Cortex of kidney (tissue), 1 donor: Measurements from ENCODE around the gene VGF.

Source experiments
- DNase-seq: peaks from one replicate; lab custom pipeline; 2025; lab: John Stamatoyannopoulos, UW

VGF gene

GRCh38 chr7:101185258-101185839 lies 20.0 kb upstream of the VGF start:
- DNase-seq = no peak

DNA sequence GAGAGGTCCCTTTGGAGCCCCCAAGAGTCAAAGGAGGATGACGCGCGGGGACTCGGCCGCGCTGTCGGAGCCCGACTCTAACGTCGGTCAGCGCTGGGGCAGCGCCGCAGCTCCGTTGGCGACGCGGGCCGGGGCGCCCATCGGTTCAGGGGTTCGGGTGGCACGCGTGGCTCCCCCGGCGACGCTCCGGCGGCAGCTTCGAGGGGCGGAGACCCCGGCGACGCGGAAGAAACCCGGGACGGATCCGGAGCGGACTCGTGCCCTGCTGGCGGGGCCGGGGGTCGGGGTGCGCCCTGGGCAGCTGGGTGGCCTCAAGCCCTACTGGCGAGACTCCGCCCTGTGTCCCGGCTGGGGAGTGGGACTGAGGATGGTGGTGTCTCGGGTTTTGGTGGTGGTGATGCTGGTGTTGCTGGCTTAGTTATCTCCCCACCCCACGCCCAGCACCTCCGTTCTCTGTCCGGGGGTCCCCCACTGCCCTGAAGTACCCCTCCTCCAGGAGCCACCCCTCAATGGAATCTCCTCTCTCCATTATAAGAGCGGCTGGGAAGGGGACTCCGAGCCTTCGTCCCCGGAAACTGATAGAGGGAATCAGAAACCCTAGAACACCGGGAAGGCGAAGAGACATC lies 14.9 kb upstream of the VGF start, which contains the start of gene NAT16:
TSS of gene NAT16 (minus strand) at position 164 of the 626 bp plus-strand sequence. CDS start 5,486 bp downstream, outside the sequence.
- DNase-seq = no peak

GRCh38 chr7:101179713-101180112 lies 14.3 kb upstream of the VGF start:
- no peak for DNase-seq

DNA sequence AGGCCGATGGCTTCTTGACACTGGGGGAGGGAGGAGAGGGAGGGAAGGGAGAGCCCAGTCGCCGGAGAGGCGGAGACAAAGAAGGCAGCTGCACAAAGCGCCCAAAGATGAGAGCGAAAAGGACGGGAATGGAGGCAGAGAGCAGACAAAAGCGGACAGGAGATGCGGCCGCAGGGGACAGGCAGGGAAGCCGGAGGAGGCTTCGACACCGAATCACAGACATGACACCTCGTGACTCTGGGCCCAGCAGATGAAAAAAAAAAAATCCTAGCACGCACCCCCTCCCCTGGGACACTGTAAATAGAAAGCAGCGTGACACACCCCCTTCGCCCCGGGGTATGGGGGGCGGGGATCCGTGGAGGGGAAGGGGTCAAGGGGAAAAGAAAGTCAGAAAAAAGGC lies 13.7 kb upstream of the VGF start:
- DNase-seq = no peak

DNA sequence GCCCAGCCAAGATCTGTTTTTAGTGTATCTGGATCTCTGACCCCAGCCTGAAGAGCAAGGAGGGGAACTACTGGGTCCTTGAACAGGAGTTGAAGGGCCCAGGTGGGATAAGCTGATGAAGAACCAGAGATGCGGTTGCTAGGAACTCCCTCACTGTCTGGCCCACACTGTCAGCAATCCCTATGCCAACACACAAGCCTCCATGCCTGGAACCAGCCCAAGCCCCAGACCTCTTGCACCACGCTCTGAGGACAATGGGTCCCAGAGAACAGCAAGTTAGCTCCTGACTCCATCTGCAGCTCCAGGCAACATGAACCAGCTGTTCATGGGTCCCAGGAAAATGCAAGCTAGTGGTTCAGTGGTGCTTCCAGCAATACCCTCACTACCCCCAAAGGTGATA lies 12.3 kb upstream of the VGF start:
- no peak for DNase-seq

DNA sequence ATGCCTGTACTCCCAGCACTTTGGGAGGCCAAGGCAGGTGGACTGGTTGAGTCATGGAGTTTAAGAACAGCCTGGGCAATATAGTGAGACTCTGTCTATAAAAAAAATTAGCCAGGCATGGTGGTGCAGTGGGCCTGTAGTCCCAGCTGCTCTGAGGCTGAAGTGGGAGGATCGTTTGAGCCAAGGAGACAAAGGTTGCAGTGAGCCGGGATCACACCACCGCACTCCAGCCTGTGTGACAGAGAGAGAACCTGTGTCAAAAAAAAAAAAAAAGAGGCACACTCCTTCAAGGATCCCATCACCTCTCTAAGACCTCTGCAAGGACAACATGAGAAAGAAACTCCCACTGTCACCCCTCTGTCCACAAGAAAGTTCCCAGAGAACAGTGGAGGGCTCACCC lies 10.3 kb upstream of the VGF start:
- DNase-seq = no peak

GRCh38 chr7:101174322-101174854 lies 9.0 kb upstream of the VGF start:
- DNase-seq = no peak

DNA sequence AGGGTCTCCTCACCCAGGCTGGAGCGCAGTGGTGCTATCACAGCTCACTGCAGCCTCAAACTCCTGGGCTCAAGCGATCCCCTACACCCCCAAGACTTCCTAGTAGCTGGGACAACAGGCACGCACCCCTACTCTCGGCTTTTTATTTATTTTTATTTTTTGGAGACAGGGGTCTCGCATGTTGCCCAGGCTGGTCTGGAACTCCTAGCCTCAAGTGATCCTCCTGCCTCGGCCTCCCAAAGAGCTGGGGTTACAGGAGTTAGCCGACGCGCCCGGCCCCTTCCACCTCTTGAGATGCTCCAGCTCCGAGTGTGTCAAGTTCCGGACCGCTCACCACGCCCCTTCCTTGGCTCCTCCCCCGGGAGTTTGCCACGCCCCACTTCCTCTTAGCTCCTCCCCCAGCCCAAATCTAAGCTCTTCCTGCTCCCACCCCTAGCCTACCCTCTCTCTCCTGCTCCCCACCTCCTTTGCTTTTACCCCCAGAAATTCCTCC lies 8.4 kb upstream of the VGF start:
- no peak for DNase-seq

DNA sequence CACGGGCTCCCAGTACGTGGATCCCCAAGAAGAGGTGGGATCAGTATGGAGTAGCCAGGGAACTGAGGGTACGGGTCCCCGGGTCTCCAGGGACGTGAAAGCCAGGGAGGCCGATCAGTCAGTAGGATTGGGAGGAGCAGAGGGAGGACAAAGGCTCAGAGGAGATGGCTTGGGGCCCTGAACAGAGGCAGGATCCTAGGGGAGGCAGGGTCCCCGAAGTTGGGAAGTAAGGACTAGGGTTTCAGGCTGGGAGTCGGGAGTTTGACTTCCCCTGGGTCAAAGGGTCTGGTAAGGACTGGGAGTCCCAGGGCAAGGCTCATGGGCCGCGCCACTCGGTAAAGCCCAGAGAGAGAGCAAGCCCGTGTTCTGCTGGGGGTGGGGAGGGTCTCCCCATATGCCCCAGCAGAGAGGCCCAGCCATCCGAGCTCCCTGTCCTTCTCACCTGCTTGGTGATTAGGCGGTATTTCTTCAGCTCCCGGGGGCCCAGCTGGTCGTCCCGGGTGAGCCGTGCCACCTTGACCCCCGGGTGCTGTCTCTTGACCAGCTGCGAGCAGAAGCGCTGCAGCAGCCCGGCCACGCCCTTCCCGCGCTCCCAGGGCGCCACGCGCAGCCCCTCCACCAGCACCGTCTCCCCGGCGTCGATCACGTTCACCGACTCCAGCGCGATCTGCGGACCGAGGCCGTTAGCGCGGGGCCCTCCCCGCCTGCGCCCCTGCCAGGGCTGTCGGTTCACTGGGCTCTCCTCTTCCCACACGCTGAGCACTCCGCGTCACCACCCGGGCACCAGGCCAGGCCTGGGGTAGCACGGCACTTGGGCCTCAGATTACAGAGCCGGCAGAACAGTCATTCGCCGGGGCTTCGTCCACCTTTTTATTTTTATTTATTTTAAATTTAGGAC lies 7.7 kb upstream of the VGF start:
- DNase-seq = no peak

- DNase-seq = no peak
These were observed 6.9 kb upstream of the VGF start for GRCh38 chr7:101172005-101172853.

- no peak for DNase-seq
These were observed 6.1 kb upstream of the VGF start for GRCh38 chr7:101171442-101171837.

DNA sequence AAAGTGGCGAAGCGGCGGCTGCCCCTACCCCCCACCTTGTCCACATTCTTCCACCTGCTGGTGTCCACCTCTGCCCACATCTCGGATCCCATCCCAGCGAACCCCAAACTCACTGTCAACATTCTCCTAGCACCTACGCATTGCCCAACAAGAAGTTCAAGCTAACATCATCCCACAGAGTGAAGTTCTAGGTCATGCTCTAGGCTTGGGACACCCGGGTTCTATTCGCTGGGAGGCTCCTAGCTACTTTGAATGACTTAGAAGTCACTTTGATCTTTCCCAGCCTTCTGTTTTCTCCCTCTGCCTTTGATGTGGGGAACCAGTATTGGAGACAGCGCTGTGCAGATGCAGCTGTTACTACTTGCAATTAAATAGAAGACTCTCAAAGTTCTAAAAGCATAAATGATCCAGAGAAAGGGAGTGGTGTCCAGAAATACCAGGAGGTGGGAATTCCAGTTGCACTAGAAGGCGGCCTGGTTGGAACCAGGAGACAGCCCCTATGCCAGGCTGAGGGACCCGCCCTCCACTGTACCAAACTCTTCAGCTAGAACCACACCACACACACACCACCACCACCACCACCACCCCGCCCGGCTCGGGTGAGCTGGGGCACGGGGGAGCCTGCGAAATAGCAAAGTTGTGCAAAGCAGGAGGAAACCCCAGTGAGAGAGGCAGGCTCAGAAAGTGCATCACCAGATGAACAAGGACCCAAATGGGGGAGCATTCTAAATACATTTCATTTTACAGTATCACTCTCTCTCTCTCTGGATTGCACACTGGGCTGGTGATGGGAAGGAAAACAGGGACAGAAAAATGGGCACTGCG lies 5.5 kb upstream of the VGF start:
- no peak for DNase-seq

DNA sequence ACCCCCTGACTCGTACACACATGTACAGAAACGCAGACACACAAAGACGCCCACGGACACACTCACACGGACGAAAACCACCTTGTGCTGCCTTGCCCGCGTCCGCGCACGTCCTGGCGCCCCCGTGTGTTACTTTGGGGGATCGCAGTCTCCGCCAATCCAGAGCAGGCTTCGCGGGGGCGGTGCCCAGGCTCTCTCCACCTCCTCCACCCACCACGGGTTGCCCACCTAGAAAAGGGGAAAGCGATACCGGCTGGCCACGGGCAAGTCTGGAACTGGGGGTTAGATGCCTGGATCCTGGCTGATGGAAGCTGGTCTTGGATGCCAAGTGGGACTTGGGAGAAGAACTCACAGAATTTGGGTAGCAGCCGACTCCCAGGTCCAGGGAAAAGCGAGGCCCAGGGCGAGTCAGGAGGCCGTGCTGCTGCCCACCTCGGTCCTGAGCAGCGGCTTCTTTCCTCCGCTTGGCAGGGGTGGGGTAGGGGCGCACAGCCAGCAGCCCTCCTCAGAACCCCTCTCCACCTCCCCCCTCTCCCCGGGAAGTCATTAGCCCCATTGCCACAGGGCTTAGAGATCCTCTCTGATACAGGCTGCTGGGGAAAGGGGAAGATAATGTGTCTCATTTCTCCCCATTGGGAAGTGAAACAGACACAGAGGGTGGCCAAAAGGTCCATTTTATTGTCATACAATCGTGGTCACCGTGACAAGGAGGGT lies 4.6 kb upstream of the VGF start:
- no peak for DNase-seq

DNA sequence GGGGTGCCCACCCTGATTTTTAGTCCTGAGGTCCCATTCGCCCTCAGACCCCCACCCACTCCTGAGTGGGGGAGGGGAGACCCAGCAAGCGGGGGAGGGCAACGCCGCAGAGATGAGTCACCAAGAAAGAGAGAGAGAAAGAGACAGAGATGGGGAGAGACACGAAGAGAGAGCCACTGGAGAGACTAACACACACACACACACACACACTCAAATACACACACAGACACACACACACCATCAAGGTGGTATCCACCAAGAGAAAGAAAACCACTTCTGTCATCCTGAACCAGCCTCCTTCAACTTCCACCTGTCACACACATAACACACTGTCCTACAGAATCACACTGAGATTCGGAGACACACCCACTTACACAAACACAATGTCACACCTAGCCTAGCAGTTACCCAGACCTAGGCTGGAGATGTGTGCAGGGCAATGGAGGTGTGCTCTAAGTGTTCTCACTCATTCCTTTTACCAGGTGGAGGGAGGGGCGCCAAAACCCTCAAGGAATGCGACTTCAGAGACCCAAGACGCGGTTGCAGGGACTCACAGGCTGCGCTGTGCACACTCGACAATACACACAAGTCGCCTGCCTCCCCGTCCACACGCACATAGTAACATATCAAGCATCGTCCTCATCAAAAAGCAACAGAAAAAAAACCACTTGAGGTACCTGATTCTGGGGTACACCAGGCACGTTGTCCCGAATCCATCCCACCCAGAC lies 3.9 kb upstream of the VGF start:
- no peak for DNase-seq

- DNase-seq = no peak
These were observed 3.2 kb upstream of the VGF start for GRCh38 chr7:101168412-101169049.

DNA sequence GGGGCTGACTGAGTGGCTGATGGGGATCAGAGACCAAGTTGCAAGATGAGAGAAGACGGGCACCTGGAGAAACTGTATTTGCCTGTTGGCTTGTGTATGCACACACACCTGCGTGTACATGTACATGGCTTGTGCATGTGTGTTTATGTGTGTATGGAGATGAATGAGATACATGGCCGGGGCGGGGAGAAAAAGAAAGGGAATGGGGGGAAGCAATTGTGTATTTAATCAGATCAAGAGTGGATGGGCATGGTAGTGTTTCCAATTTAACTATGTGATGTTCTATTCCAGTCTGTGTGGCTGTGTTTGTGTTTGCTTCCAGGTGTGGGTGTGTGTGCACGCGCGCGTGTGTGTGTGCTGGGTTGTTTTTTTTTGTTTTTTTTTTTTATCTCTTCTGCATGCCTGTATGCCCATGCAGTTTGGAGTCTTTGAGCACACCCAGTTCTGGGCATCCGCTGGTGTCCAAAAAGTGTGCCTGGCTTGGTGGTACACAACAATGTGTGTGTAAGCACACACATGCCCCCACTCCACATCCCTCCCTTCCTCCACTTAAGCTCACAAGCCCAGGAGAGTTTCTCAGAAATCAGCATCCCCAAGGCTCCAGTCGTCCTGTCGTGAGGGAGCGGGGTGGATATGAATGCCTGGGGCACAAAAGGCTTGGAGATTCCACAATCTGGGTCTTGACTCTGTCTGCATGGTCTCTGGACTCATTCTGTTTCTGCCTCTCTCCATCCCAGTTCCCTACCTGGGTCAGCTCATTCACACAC lies 2.5 kb upstream of the VGF start:
- DNase-seq = no peak

DNA sequence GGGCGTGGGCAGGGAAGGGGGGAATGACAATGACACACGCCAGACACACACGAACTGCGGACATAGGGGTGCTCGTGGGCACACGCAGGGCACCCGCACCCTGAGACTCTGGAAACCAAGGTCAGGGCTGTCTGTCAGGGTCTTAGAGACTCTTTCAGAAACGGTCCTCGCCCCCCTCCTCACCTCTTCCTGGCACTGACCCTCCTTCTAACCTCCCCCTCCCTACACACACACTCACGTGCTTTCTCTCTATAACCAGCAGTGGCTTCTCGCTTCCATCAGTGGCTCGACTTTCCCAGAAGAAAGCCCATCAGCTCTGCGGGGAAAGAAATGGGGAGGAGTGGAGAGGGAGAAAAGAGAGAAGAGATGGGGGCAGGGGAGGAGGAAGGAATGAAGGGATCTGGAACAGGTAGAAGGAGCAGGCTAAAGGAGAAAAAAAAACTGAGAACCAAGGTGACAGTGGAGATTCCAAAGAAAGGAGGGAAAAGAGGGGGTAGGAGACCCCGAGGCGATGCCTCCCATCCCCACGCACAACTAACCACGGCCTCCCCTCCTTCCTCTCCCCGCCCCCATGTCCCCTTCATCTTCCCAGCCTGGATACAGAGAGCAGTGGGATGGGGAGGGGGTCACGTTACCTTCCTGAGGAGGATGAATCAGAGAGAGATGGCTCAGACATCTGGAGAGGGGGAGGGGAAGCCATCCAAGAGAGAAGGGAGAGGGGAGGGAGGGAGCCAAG lies 1.7 kb upstream of the VGF start:
- no peak for DNase-seq

- no peak for DNase-seq
These were observed 1.2 kb upstream of the VGF start for GRCh38 chr7:101166648-101166908.
